ENCODE measurements around the gene FADS2. TPM values are rescaled to one million over a fixed set of nuclear protein-coding genes. Genes with fewer than 3 reads are reported as not detected.

Gene FADS2
- total and polyA plus RNA-seq, 7 experiments from 2014 or later: 0.19 to 192 (median 2.1) TPM

DNA sequence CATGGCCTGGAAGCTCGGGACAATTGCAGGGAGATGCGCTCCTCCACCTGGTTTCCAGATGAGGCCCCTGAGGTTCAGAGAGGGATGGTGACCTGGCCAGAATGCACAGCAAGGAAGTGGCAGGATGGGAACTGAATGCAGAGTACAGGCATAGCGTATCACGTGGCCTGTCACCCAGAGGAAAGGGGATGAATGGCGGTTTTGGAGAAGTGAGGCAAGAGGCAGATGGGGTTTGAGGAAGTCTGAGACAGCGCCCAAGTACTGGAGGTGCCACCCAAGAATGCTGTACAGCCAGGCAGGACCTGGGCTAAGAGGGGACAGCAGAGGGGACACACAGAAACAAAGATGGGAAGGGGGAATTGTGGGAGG is 84.4 kb downstream of the FADS2 start:
- Histone ChIP-seq H3K27me3 (ENCODE audit: control insufficient read depth in 2 of 2, insufficient read depth in 2 of 2, low read length in 2 of 2) (no peaks in the 10 kb centered on the region), H3K9me3 (ENCODE audit: control insufficient read depth in 2 of 3, low read length in 3 of 3) (no peaks in the 10 kb centered on the region), H3K36me3 (ENCODE audit: control insufficient read depth in 2 of 3, insufficient read depth in 3 of 3, low read length in 3 of 3) (no peaks in the 10 kb centered on the region), H3K4me1 (ENCODE audit: control insufficient read depth in 2 of 2, insufficient read depth in 2 of 2, low read length in 2 of 2) (no peaks in the 10 kb centered on the region), H3K27ac (ENCODE audit: low read depth, low read length) (no peak overlapping the region), H3K4me3 (ENCODE audit: low read length) (no peak overlapping the region)
- no peak overlapping the region for H3K27ac Mint-ChIP-seq
- ChIA-PET CTCF (no interaction called here), POLR2A (no interaction called here)
- intact Hi-C loops (cut with micrococcal nuclease): no loop called here
- DNase-seq (no peak), ATAC-seq (peak; percentile 78)
- H3K27me3 Mint-ChIP-seq: peaks cover 33 to 46% (median 34%) of the 10 kb centered on the region in 5 donors
- H3K4me1 Mint-ChIP-seq: peaks cover 0 to 7% (median 1%) of the 10 kb centered on the region in 7 donors
- H3K4me3 Mint-ChIP-seq: no peak overlapping the region
- H3K36me3 Mint-ChIP-seq: no peaks in the 10 kb centered on the region
- no peaks in the 10 kb centered on the region for H3K9me3 Mint-ChIP-seq

DNA sequence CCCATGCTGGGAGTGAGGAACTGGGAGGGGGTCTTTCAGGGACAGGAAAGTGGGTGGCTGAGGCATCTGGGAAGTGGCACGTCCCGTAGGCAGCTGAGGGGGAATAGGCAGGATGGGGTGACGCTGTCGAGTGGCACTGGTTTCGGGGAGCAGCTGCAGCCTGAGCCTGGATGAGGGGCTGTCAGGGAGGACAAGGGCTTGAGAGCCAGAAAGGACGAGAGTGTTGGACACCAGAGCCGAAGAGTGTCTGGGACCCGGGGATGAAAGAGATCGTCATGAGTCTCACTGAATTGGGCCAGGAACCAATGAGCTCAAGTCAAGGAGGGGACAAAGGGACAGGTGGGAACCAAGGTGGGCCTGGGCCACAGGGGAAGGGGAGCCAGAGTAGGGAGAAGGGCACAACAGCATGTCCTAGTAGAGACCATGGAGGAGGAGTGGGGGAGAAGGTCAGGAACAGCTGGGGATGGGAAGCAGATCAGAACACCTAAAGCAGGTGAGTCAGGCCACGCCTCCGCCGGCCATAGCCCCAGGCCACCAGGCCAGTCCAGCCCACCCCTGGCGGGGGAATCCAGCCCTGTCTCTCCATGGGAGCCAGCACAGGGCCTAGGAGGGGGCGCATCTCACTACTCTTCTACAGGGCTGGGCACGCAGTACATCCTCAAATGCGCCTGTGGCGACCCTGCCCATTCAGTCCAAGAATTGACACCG is 85.0 kb downstream of the FADS2 start:
- no peak for DNase-seq
- Mint-ChIP-seq H3K27me3 (peaks cover 39 to 51% (median 41%) of the 10 kb centered on the region in 5 donors), H3K36me3 (peaks cover 0 to 1% (median 0%) of the 10 kb centered on the region in 5 donors), H3K4me1 (peaks cover 4 to 14% (median 7%) of the 10 kb centered on the region in 7 donors), H3K4me3 (no peak overlapping the region), H3K27ac (peak overlapping the region in 1 of 9 donors; percentile 10), H3K9me3 (no peaks in the 10 kb centered on the region)
- H3K4me3 ChIP-seq (ENCODE audit: low read length): no peak overlapping the region
- no peaks in the 10 kb centered on the region for H3K9me3 ChIP-seq (ENCODE audit: control insufficient read depth in 2 of 3, low read length in 3 of 3)
- ATAC-seq: no peak
- H3K36me3 ChIP-seq (ENCODE audit: control insufficient read depth in 2 of 3, insufficient read depth in 3 of 3, low read length in 3 of 3): no peaks in the 10 kb centered on the region
- intact Hi-C loops (cut with micrococcal nuclease): no loop called here
- POLR2A ChIA-PET: no interaction called here
- no peak overlapping the region for H3K27ac ChIP-seq (ENCODE audit: low read depth, low read length)
- no peaks in the 10 kb centered on the region for H3K4me1 ChIP-seq (ENCODE audit: control insufficient read depth in 2 of 2, insufficient read depth in 2 of 2, low read length in 2 of 2)
- CTCF ChIA-PET: no interaction called here
- peaks cover 0 to 5% of the 10 kb centered on the region in 2 donors for H3K27me3 ChIP-seq (ENCODE audit: control insufficient read depth in 2 of 2, insufficient read depth in 2 of 2, low read length in 2 of 2)

- H3K4me3 ChIP-seq (ENCODE audit: low read length): no peak overlapping the region
- ChIA-PET POLR2A (no interaction called here), CTCF (no interaction called here)
- H3K9me3 Mint-ChIP-seq: no peaks in the 10 kb centered on the region
- no peak overlapping the region for H3K4me3 Mint-ChIP-seq
- H3K27me3 ChIP-seq (ENCODE audit: control insufficient read depth in 2 of 2, insufficient read depth in 2 of 2, low read length in 2 of 2): peaks cover 0 to 7% of the 10 kb centered on the region in 2 donors
- peaks cover 0 to 3% (median 0%) of the 10 kb centered on the region in 5 donors for H3K36me3 Mint-ChIP-seq
- H3K27me3 Mint-ChIP-seq: peaks cover 46 to 58% (median 48%) of the 10 kb centered on the region in 5 donors
- no peaks in the 10 kb centered on the region for H3K36me3 ChIP-seq (ENCODE audit: control insufficient read depth in 2 of 3, insufficient read depth in 3 of 3, low read length in 3 of 3)
- H3K4me1 ChIP-seq (ENCODE audit: control insufficient read depth in 2 of 2, insufficient read depth in 2 of 2, low read length in 2 of 2): no peaks in the 10 kb centered on the region
- no peak for ATAC-seq
- no peaks in the 10 kb centered on the region for H3K9me3 ChIP-seq (ENCODE audit: control insufficient read depth in 2 of 3, low read length in 3 of 3)
- H3K27ac Mint-ChIP-seq: no peak overlapping the region
- intact Hi-C loops (cut with micrococcal nuclease): no loop called here
- DNase-seq: no peak
- peaks cover 6 to 14% (median 11%) of the 10 kb centered on the region in 7 donors for H3K4me1 Mint-ChIP-seq
- no peak overlapping the region for H3K27ac ChIP-seq (ENCODE audit: low read depth, low read length)
Measured at GRCh38 chr11:61913699-61914395, 85.7 kb downstream of the FADS2 start.

- Histone ChIP-seq H3K4me3 (ENCODE audit: low read length) (no peak overlapping the region), H3K4me1 (ENCODE audit: control insufficient read depth in 2 of 2, insufficient read depth in 2 of 2, low read length in 2 of 2) (no peaks in the 10 kb centered on the region), H3K9me3 (ENCODE audit: control insufficient read depth in 2 of 3, low read length in 3 of 3) (no peaks in the 10 kb centered on the region), H3K27ac (ENCODE audit: low read depth, low read length) (no peak overlapping the region), H3K36me3 (ENCODE audit: control insufficient read depth in 2 of 3, insufficient read depth in 3 of 3, low read length in 3 of 3) (no peaks in the 10 kb centered on the region), H3K27me3 (ENCODE audit: control insufficient read depth in 2 of 2, insufficient read depth in 2 of 2, low read length in 2 of 2) (peaks cover 0 to 7% of the 10 kb centered on the region in 2 donors)
- peaks cover 0 to 3% (median 0%) of the 10 kb centered on the region in 5 donors for H3K36me3 Mint-ChIP-seq
- peaks cover 53 to 64% (median 55%) of the 10 kb centered on the region in 5 donors for H3K27me3 Mint-ChIP-seq
- DNase-seq (no peak), ATAC-seq (no peak)
- intact Hi-C loops (cut with micrococcal nuclease): no loop called here
- ChIA-PET CTCF (no interaction called here), POLR2A (no interaction called here)
- peaks cover 6 to 14% (median 11%) of the 10 kb centered on the region in 7 donors for H3K4me1 Mint-ChIP-seq
- no peak overlapping the region for H3K27ac Mint-ChIP-seq
- no peaks in the 10 kb centered on the region for H3K9me3 Mint-ChIP-seq
- peak overlapping the region in 1 of 10 donors; percentile 58 for H3K4me3 Mint-ChIP-seq
Measured at GRCh38 chr11:61914471-61915171, 86.5 kb downstream of the FADS2 start.

DNA sequence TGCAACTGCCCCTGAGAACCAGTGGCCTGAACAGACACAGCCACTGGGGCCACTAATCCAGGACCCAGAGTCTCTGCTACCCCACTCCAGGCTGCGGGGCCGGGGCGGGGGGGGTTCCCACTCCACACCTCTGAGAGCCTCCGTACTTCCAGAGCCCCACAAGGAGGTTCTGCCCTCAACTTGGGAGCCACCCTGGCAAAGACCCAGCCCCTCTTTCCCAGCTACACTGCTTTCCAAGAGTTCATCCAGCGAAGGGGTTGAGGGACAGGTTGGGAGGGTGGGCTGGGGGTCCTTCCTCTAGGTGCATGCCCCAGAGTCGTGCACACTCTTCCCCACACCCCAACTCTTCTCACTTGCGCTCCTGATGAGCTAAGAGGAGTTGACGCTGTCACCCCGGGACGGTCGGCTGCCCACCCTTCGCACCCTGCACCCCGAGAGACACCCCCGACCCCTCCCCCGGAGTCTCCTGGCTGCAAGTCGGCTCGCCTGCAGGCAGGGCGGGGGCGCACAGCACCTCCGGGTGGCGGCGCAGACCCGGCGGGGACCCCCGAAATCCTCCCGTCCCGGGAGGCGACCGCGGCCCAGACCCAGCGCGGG is 88.7 kb downstream of the FADS2 start:
- ATAC-seq (no peak), DNase-seq (no peak)

More for the DNA sequence above, 88.7 kb downstream of the FADS2 start:
- intact Hi-C loops (cut with micrococcal nuclease): no loop called here
- Histone ChIP-seq H3K4me3 (ENCODE audit: low read length) (no peak overlapping the region), H3K4me1 (ENCODE audit: control insufficient read depth in 2 of 2, insufficient read depth in 2 of 2, low read length in 2 of 2) (no peaks in the 10 kb centered on the region), H3K27me3 (ENCODE audit: control insufficient read depth in 2 of 2, insufficient read depth in 2 of 2, low read length in 2 of 2) (peaks cover 0 to 7% of the 10 kb centered on the region in 2 donors), H3K27ac (ENCODE audit: low read depth, low read length) (no peak overlapping the region), H3K36me3 (ENCODE audit: control insufficient read depth in 2 of 3, insufficient read depth in 3 of 3, low read length in 3 of 3) (no peaks in the 10 kb centered on the region), H3K9me3 (ENCODE audit: control insufficient read depth in 2 of 3, low read length in 3 of 3) (no peaks in the 10 kb centered on the region)
- no peaks in the 10 kb centered on the region for H3K9me3 Mint-ChIP-seq
- H3K4me1 Mint-ChIP-seq: peaks cover 6 to 14% (median 11%) of the 10 kb centered on the region in 7 donors
- H3K27me3 Mint-ChIP-seq: peaks cover 64 to 74% (median 66%) of the 10 kb centered on the region in 5 donors
- ChIA-PET POLR2A (no interaction called here), CTCF (no interaction called here)
- no peak overlapping the region for H3K27ac Mint-ChIP-seq
- H3K4me3 Mint-ChIP-seq: peak overlapping the region in 8 of 10 donors; percentile 24 to 62 (median 56)
- H3K36me3 Mint-ChIP-seq: peaks cover 0 to 3% (median 0%) of the 10 kb centered on the region in 5 donors
